ENCODE data around the gene ATXN2. TPM values are rescaled to one million over a fixed set of nuclear protein-coding genes. Genes with fewer than 3 reads are reported as not detected.
A peak's percentile ranks its signal among the peaks of the same experiment; 100 is the strongest.
"Not testable (repeated sequence)": the region's sequence is repeated elsewhere in the genome, so short reads cannot be mapped to it uniquely, and the experiment has no call there.

Gene ATXN2
- total RNA-seq, 2 experiments from 2014 or later, result 21.9 to 23.7 TPM

- POLR2A ChIA-PET, result no interaction called here
- no peak for ATAC-seq (ENCODE audit: poor library complexity)
- peak overlapping the region; percentile 93 for H3K27ac Mint-ChIP-seq
- no peaks in the 10 kb centered on the region for H3K27me3 Mint-ChIP-seq
- Histone ChIP-seq H3K36me3 (ENCODE audit: insufficient read depth, low read length) (no peaks in the 10 kb centered on the region), H3K4me3 (ENCODE audit: low read length) (peak overlapping the region; percentile 96), H3K4me1 (ENCODE audit: insufficient read depth, low read length) (peaks cover 19% of the 10 kb centered on the region), H3K9me3 (ENCODE audit: control insufficient read depth in 1 of 2, insufficient read depth in 1 of 2, low read length in 2 of 2) (no peaks in the 10 kb centered on the region), H3K27ac (ENCODE audit: low read depth in 1 of 2, low read length in 2 of 2) (peak overlapping the region in 1 of 2 donors; percentile 41), H3K27me3 (ENCODE audit: control insufficient read depth in 1 of 2, insufficient read depth in 2 of 2, low read length in 2 of 2) (no peaks in the 10 kb centered on the region)
- H3K36me3 Mint-ChIP-seq (ENCODE audit: low read depth), result peaks cover 13% of the 10 kb centered on the region
- H3K4me3 Mint-ChIP-seq, result peak overlapping the region; percentile 95
- peaks cover 44% of the 10 kb centered on the region for H3K4me1 Mint-ChIP-seq (ENCODE audit: low read depth)
- no peak for TF ChIP-seq CTCF (IDR thresholded peaks at IDR 0.05)
- intact Hi-C loops (cut with DNase I, micrococcal nuclease), result loop anchor here (2.0 to 10.0 kb wide), 6 partner anchors 87 to 821 kb away; partner anchors contain the start of genes SH2B3 (in 2 of the 2), BRAP (in 1 of the 2) and PTPN11 (in 1 of the 2)
- H3K9me3 Mint-ChIP-seq, result no peaks in the 10 kb centered on the region
- DNase-seq, result peak in 12 of 14 experiments; percentile 3 to 52 (median 12)
- CTCF ChIA-PET, result interaction anchor here (0.6 kb wide), 1 partner anchor 12 kb away, joined by 4 read pairs; no protein-coding TSS in a partner anchor
Observed at GRCh38 chr12:111597831-111598636, 1.1 kb downstream of the ATXN2 start.

- peak in 10 of 14 experiments; percentile 1 to 44 (median 4) for DNase-seq
- H3K27me3 ChIP-seq (ENCODE audit: control insufficient read depth in 1 of 2, insufficient read depth in 2 of 2, low read length in 2 of 2), result no peaks in the 10 kb centered on the region
- Mint-ChIP-seq H3K27me3 (no peaks in the 10 kb centered on the region), H3K27ac (peak overlapping the region; percentile 93), H3K4me1 (ENCODE audit: low read depth) (peaks cover 44% of the 10 kb centered on the region), H3K4me3 (peak overlapping the region; percentile 95), H3K9me3 (no peaks in the 10 kb centered on the region), H3K36me3 (ENCODE audit: low read depth) (peaks cover 13% of the 10 kb centered on the region)
- peak overlapping the region; percentile 96 for H3K4me3 ChIP-seq (ENCODE audit: low read length)
- H3K4me1 ChIP-seq (ENCODE audit: insufficient read depth, low read length), result peaks cover 19% of the 10 kb centered on the region
- no peak for ATAC-seq (ENCODE audit: poor library complexity)
- ChIA-PET CTCF (no interaction called here), POLR2A (interaction anchor here (0.6 to 1.2 kb wide), 2 partner anchors 9 to 189 kb away, joined by 3 to 4 read pairs; no protein-coding TSS in a partner anchor)
- TF ChIP-seq CTCF (IDR thresholded peaks at IDR 0.05), result no peak
- intact Hi-C loops (cut with DNase I, micrococcal nuclease), result loop anchor here (5.0 to 10.0 kb wide), 3 partner anchors 190 to 395 kb away; partner anchors contain the start of gene SH2B3 (in 2 of the 2)
- no peaks in the 10 kb centered on the region for H3K36me3 ChIP-seq (ENCODE audit: insufficient read depth, low read length)
- H3K9me3 ChIP-seq (ENCODE audit: control insufficient read depth in 1 of 2, insufficient read depth in 1 of 2, low read length in 2 of 2), result no peaks in the 10 kb centered on the region
- H3K27ac ChIP-seq (ENCODE audit: low read depth in 1 of 2, low read length in 2 of 2), result no peak overlapping the region
Observed at GRCh38 chr12:111596985-111597830, 1.9 kb downstream of the ATXN2 start.

GRCh38 chr12:111595341-111595835, 3.7 kb downstream of the ATXN2 start:
- H3K9me3 ChIP-seq (ENCODE audit: control insufficient read depth in 1 of 2, insufficient read depth in 1 of 2, low read length in 2 of 2); H3K27ac ChIP-seq (ENCODE audit: low read depth in 1 of 2, low read length in 2 of 2); ATAC-seq (ENCODE audit: poor library complexity); H3K27me3 ChIP-seq (ENCODE audit: control insufficient read depth in 1 of 2, insufficient read depth in 2 of 2, low read length in 2 of 2); H3K4me3 ChIP-seq (ENCODE audit: low read length); H3K36me3 ChIP-seq (ENCODE audit: insufficient read depth, low read length); DNase-seq; H3K9me3 Mint-ChIP-seq; H3K27me3 Mint-ChIP-seq; H3K27ac Mint-ChIP-seq; CTCF ChIA-PET: not testable (repeated sequence)
- Mint-ChIP-seq H3K4me3 (peak overlapping the region; percentile 45), H3K4me1 (ENCODE audit: low read depth) (peaks cover 43% of the 10 kb centered on the region), H3K36me3 (ENCODE audit: low read depth) (peaks cover 13% of the 10 kb centered on the region)
- intact Hi-C loops (cut with DNase I, micrococcal nuclease), result loop anchor here (5.0 to 10.0 kb wide), 3 partner anchors 188 to 397 kb away; partner anchors contain the start of gene SH2B3 (in 2 of the 2)
- peaks cover 19% of the 10 kb centered on the region for H3K4me1 ChIP-seq (ENCODE audit: insufficient read depth, low read length)
- POLR2A ChIA-PET, result interaction anchor here (1.2 kb wide), 1 partner anchor 11 kb away, joined by 4 read pairs; no protein-coding TSS in a partner anchor

- POLR2A ChIA-PET; H3K27me3 ChIP-seq (ENCODE audit: control insufficient read depth in 1 of 2, insufficient read depth in 2 of 2, low read length in 2 of 2); H3K36me3 ChIP-seq (ENCODE audit: insufficient read depth, low read length); H3K9me3 Mint-ChIP-seq; H3K27ac Mint-ChIP-seq; H3K27ac ChIP-seq (ENCODE audit: low read depth in 1 of 2, low read length in 2 of 2); H3K27me3 Mint-ChIP-seq; H3K4me1 ChIP-seq (ENCODE audit: insufficient read depth, low read length); CTCF ChIA-PET; H3K4me3 ChIP-seq (ENCODE audit: low read length); H3K36me3 Mint-ChIP-seq (ENCODE audit: low read depth); ATAC-seq (ENCODE audit: poor library complexity); H3K4me3 Mint-ChIP-seq; H3K9me3 ChIP-seq (ENCODE audit: control insufficient read depth in 1 of 2, insufficient read depth in 1 of 2, low read length in 2 of 2): not testable (repeated sequence)
- H3K4me1 Mint-ChIP-seq (ENCODE audit: low read depth), result peaks cover 37% of the 10 kb centered on the region
- intact Hi-C loops (cut with DNase I, micrococcal nuclease), result loop anchor here in 1 of 2 experiments (10.0 kb wide), 1 partner anchor 187 kb away; the partner anchor contains the start of gene SH2B3
- peak in 1 of 14 experiments; percentile 11 for DNase-seq
Observed at GRCh38 chr12:111591399-111592010, 7.6 kb downstream of the ATXN2 start.

Data from CD4-positive, alpha-beta T cell (primary cell).